ENCODE results near the gene FRY.

Gene FRY

GRCh38 chr13:32323912-32324311 lies 292.3 kb downstream of the FRY start:
- no peak for DNase-seq (ENCODE audit: low read depth)
- H3K4me3 ChIP-seq (ENCODE audit: low read depth, low read length) = no peak overlapping the region
- TF ChIP-seq CTCF (IDR thresholded peaks at IDR 0.05; ENCODE audit: control insufficient read depth, extremely low read depth, insufficient read depth) = no peak

- DNase-seq (ENCODE audit: low read depth) = no peak
- no peak overlapping the region for H3K4me3 ChIP-seq (ENCODE audit: low read depth, low read length)
- TF ChIP-seq CTCF (IDR thresholded peaks at IDR 0.05; ENCODE audit: control insufficient read depth, extremely low read depth, insufficient read depth) = no peak
These were observed 298.9 kb downstream of the FRY start for GRCh38 chr13:32330441-32330840.

GRCh38 chr13:32334671-32335070 lies 303.1 kb downstream of the FRY start:
- no peak overlapping the region for H3K4me3 ChIP-seq (ENCODE audit: low read depth, low read length)
- TF ChIP-seq CTCF (IDR thresholded peaks at IDR 0.05; ENCODE audit: control insufficient read depth, extremely low read depth, insufficient read depth) = no peak
- DNase-seq (ENCODE audit: low read depth) = no peak

GRCh38 chr13:32340914-32341313 lies 309.3 kb downstream of the FRY start:
- no peak overlapping the region for H3K4me3 ChIP-seq (ENCODE audit: low read depth, low read length)
- TF ChIP-seq CTCF (IDR thresholded peaks at IDR 0.05; ENCODE audit: control insufficient read depth, extremely low read depth, insufficient read depth) = no peak
- DNase-seq (ENCODE audit: low read depth) = no peak

GRCh38 chr13:32347651-32348050 lies 316.1 kb downstream of the FRY start:
- TF ChIP-seq CTCF (IDR thresholded peaks at IDR 0.05; ENCODE audit: control insufficient read depth, extremely low read depth, insufficient read depth) = no peak
- DNase-seq (ENCODE audit: low read depth) = no peak
- H3K4me3 ChIP-seq (ENCODE audit: low read depth, low read length) = no peak overlapping the region

Measured in LNCaP clone FGC (cell line).